ENCODE data around the gene LTBP1. TPM values are rescaled to one million over a fixed set of nuclear protein-coding genes. Genes with fewer than 3 reads are reported as not detected.

Gene LTBP1
- total and polyA plus RNA-seq, 2 donors (not counting 1 experiment from before 2014, with no cell fraction given), result 0.69 TPM; not detected in 1

DNA sequence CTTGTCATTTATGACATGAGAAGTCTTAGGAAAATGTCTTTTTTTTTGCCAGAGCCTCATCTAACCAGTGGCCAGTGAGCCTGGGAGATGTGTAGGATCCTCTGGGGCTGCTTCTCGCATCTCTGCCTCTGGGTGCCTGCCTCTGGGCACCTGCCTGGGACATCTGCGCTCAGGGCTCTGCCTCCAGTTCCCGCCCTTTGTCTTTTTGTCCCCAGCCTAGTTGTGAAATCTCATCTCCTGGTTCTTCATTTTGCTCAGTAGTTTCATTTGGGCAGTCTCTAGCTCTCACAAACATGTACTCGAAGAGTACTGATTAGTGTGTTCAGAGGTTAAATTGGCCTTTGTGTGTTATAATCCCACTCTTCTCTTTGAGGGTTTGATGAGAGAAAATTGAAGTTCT is 92.0 kb downstream of the LTBP1 start:
- intact Hi-C loops (cut with micrococcal nuclease), result no loop called here
- Histone ChIP-seq H3K79me2 (ENCODE audit: control insufficient read depth, insufficient read depth, low read length) (no peaks in the 10 kb centered on the region), H3K4me1 (ENCODE audit: control insufficient read depth in 2 of 2, insufficient read depth in 2 of 2, low read length in 2 of 2) (no peaks in the 10 kb centered on the region), H4K20me1 (ENCODE audit: control insufficient read depth, insufficient read depth, low read length, poor library complexity, severe bottlenecking) (no peaks in the 10 kb centered on the region), H3K36me3 (replicated peaks in 1 of 2; ENCODE audit: control extremely low read depth in 1 of 2, control insufficient read depth in 1 of 2, extremely low read depth in 1 of 2, insufficient read depth in 2 of 2, low read length in 1 of 2) (no peaks in the 10 kb centered on the region), H3K27ac (ENCODE audit: low read length in 2 of 2) (no peak overlapping the region), H3K4me2 (replicated peaks; ENCODE audit: low read depth, low read length, poor library complexity, severe bottlenecking) (no peak overlapping the region), H3K9ac (ENCODE audit: low read length) (no peak overlapping the region), H3K4me3 (ENCODE audit: control extremely low read depth in 1 of 5, extremely low read depth in 1 of 5, insufficient read depth in 1 of 5, low read depth in 2 of 5, low read length in 4 of 5) (no peak overlapping the region), H2AFZ (ENCODE audit: insufficient read depth, low read depth, low read length, poor library complexity, severe bottlenecking) (no peak overlapping the region), H3K9me3 (ENCODE audit: control extremely low read depth in 1 of 3, control insufficient read depth in 2 of 3, insufficient read depth in 1 of 3, low read length in 2 of 3) (no peaks in the 10 kb centered on the region), H3K27me3 (replicated peaks in 1 of 4; ENCODE audit: control extremely low read depth in 1 of 4, control insufficient read depth in 3 of 4, insufficient read depth in 4 of 4, low read length in 3 of 4) (no peaks in the 10 kb centered on the region)
- DNase-seq (no peak), ATAC-seq (ENCODE audit: low read depth) (no peak)
- peaks cover 5% of the 10 kb centered on the region for H3K27me3 Mint-ChIP-seq
- H3K9me3 Mint-ChIP-seq (ENCODE audit: insufficient read depth), result no peaks in the 10 kb centered on the region
- TF ChIP-seq EZH2 (IDR thresholded peaks at IDR 0.05; ENCODE audit: borderline replicate concordance, insufficient read depth, low read depth, low read length, poor library complexity, severe bottlenecking), result no peak
- TF ChIP-seq, protein P1, sequence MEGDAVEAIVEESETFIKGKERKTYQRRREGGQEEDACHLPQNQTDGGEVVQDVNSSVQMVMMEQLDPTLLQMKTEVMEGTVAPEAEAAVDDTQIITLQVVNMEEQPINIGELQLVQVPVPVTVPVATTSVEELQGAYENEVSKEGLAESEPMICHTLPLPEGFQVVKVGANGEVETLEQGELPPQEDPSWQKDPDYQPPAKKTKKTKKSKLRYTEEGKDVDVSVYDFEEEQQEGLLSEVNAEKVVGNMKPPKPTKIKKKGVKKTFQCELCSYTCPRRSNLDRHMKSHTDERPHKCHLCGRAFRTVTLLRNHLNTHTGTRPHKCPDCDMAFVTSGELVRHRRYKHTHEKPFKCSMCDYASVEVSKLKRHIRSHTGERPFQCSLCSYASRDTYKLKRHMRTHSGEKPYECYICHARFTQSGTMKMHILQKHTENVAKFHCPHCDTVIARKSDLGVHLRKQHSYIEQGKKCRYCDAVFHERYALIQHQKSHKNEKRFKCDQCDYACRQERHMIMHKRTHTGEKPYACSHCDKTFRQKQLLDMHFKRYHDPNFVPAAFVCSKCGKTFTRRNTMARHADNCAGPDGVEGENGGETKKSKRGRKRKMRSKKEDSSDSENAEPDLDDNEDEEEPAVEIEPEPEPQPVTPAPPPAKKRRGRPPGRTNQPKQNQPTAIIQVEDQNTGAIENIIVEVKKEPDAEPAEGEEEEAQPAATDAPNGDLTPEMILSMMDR (IDR thresholded peaks at IDR 0.05), result no peak
- no peak overlapping the region for H3K27ac Mint-ChIP-seq
- ChIA-PET CTCF (no interaction called here), POLR2A (no interaction called here)
- no peaks in the 10 kb centered on the region for H3K4me1 Mint-ChIP-seq
- no peak overlapping the region for H3K4me3 Mint-ChIP-seq
- 94% methylated on average over 3 of the region's 4 CpGs for WGBS (ENCODE audit: insufficient coverage)

DNA sequence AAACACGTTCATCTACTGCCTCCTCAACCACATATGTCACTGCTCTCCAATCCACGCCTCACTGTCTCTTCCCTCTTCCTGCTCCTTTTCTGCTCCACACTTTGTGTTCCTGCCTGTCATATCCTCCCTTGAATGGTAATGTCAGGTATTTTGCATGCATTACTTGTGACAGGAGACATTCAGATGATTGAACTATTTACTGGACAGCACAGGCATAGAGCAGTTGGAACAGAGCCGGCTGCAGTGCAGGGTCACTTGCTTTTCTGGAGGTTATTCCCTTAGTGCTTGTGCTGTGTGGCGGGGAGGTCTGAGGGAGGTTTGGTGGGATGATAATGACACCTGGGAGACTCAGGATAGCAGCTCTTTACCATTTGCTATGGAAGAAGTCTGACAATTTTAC is 93.8 kb downstream of the LTBP1 start:
- Mint-ChIP-seq H3K27ac (no peak overlapping the region), H3K4me3 (no peak overlapping the region), H3K27me3 (peaks cover 5% of the 10 kb centered on the region), H3K4me1 (no peaks in the 10 kb centered on the region), H3K9me3 (ENCODE audit: insufficient read depth) (no peaks in the 10 kb centered on the region)
- ChIA-PET POLR2A (no interaction called here), CTCF (no interaction called here)
- intact Hi-C loops (cut with micrococcal nuclease), result no loop called here
- Histone ChIP-seq H2AFZ (ENCODE audit: insufficient read depth, low read depth, low read length, poor library complexity, severe bottlenecking) (no peak overlapping the region), H3K9me3 (ENCODE audit: control extremely low read depth in 1 of 3, control insufficient read depth in 2 of 3, insufficient read depth in 1 of 3, low read length in 2 of 3) (no peaks in the 10 kb centered on the region), H3K4me1 (ENCODE audit: control insufficient read depth in 2 of 2, insufficient read depth in 2 of 2, low read length in 2 of 2) (no peaks in the 10 kb centered on the region), H3K36me3 (replicated peaks in 1 of 2; ENCODE audit: control extremely low read depth in 1 of 2, control insufficient read depth in 1 of 2, extremely low read depth in 1 of 2, insufficient read depth in 2 of 2, low read length in 1 of 2) (no peaks in the 10 kb centered on the region), H3K79me2 (ENCODE audit: control insufficient read depth, insufficient read depth, low read length) (no peaks in the 10 kb centered on the region), H3K4me3 (ENCODE audit: control extremely low read depth in 1 of 5, extremely low read depth in 1 of 5, insufficient read depth in 1 of 5, low read depth in 2 of 5, low read length in 4 of 5) (no peak overlapping the region), H3K4me2 (replicated peaks; ENCODE audit: low read depth, low read length, poor library complexity, severe bottlenecking) (no peak overlapping the region), H3K27me3 (replicated peaks in 1 of 4; ENCODE audit: control extremely low read depth in 1 of 4, control insufficient read depth in 3 of 4, insufficient read depth in 4 of 4, low read length in 3 of 4) (no peaks in the 10 kb centered on the region), H4K20me1 (ENCODE audit: control insufficient read depth, insufficient read depth, low read length, poor library complexity, severe bottlenecking) (no peaks in the 10 kb centered on the region), H3K27ac (ENCODE audit: low read length in 2 of 2) (no peak overlapping the region), H3K9ac (ENCODE audit: low read length) (no peak overlapping the region)
- 93% methylated on average over 3 of the region's 4 CpGs for WGBS (ENCODE audit: insufficient coverage)
- DNase-seq, result no peak
- no peak for ATAC-seq (ENCODE audit: low read depth)
- TF ChIP-seq, protein P1 (IDR thresholded peaks at IDR 0.05), result no peak
- TF ChIP-seq EZH2 (IDR thresholded peaks at IDR 0.05; ENCODE audit: borderline replicate concordance, insufficient read depth, low read depth, low read length, poor library complexity, severe bottlenecking), result no peak
